ENCODE measurements around the gene ERF. TPM values are rescaled to one million over a fixed set of nuclear protein-coding genes. Genes with fewer than 3 reads are reported as not detected.

ERF gene
- total RNA-seq, 1 donor from 2014 or later = 111 TPM

GRCh38 chr19:42289556-42290041, 34.7 kb upstream of the ERF start:
- Mint-ChIP-seq H3K4me3 (ENCODE audit: low read depth) (no peak overlapping the region), H3K27me3 (no peaks in the 10 kb centered on the region), H3K27ac (no peak overlapping the region), H3K36me3 (ENCODE audit: insufficient read depth) (peaks cover 12% of the 10 kb centered on the region), H3K9me3 (ENCODE audit: low read depth) (no peaks in the 10 kb centered on the region), H3K4me1 (ENCODE audit: low read depth) (peaks cover 14% of the 10 kb centered on the region)
- DNase-seq (ENCODE audit: low spot score, unreplicated experiment) = no peak
- TF ChIP-seq CTCF (IDR thresholded peaks at IDR 0.05; ENCODE audit: unreplicated experiment) = no peak

- Mint-ChIP-seq H3K27ac (no peak overlapping the region), H3K9me3 (ENCODE audit: low read depth) (no peaks in the 10 kb centered on the region), H3K4me1 (ENCODE audit: low read depth) (peaks cover 14% of the 10 kb centered on the region), H3K27me3 (no peaks in the 10 kb centered on the region), H3K36me3 (ENCODE audit: insufficient read depth) (peaks cover 12% of the 10 kb centered on the region), H3K4me3 (ENCODE audit: low read depth) (no peak overlapping the region)
- no peak for DNase-seq (ENCODE audit: low spot score, unreplicated experiment)
- no peak for TF ChIP-seq CTCF (IDR thresholded peaks at IDR 0.05; ENCODE audit: unreplicated experiment)
Observed at GRCh38 chr19:42288881-42289555, 34.1 kb upstream of the ERF start.

GRCh38 chr19:42288387-42288786, 33.5 kb upstream of the ERF start:
- no peak for DNase-seq (ENCODE audit: low spot score, unreplicated experiment)
- peaks cover 14% of the 10 kb centered on the region for H3K4me1 Mint-ChIP-seq (ENCODE audit: low read depth)
- no peak overlapping the region for H3K27ac Mint-ChIP-seq
- no peak for TF ChIP-seq CTCF (IDR thresholded peaks at IDR 0.05; ENCODE audit: unreplicated experiment)
- H3K36me3 Mint-ChIP-seq (ENCODE audit: insufficient read depth) = peaks cover 9% of the 10 kb centered on the region
- no peaks in the 10 kb centered on the region for H3K27me3 Mint-ChIP-seq
- H3K9me3 Mint-ChIP-seq (ENCODE audit: low read depth) = no peaks in the 10 kb centered on the region
- no peak overlapping the region for H3K4me3 Mint-ChIP-seq (ENCODE audit: low read depth)

- peaks cover 14% of the 10 kb centered on the region for H3K4me1 Mint-ChIP-seq (ENCODE audit: low read depth)
Observed at GRCh38 chr19:42287827-42288107, 32.8 kb upstream of the ERF start.

More at GRCh38 chr19:42287827-42288107, 32.8 kb upstream of the ERF start:
- H3K9me3 Mint-ChIP-seq (ENCODE audit: low read depth) = no peaks in the 10 kb centered on the region
- H3K36me3 Mint-ChIP-seq (ENCODE audit: insufficient read depth) = peaks cover 7% of the 10 kb centered on the region
- no peak for DNase-seq (ENCODE audit: low spot score, unreplicated experiment)
- no peaks in the 10 kb centered on the region for H3K27me3 Mint-ChIP-seq
- no peak overlapping the region for H3K4me3 Mint-ChIP-seq (ENCODE audit: low read depth)
- no peak overlapping the region for H3K27ac Mint-ChIP-seq
- no peak for TF ChIP-seq CTCF (IDR thresholded peaks at IDR 0.05; ENCODE audit: unreplicated experiment)
